SK-N-SH treated with all-trans-retinoic acid at 6 μM for 48 hours (cell line): ENCODE results near the gene ALOX12.

ENCODE experiments used
- CSDC2 ChIP-seq: fragments of 250-450 bp; sonication (Bioruptor Pico); IDR thresholded peaks from 2 replicates; pipeline ENCODE4 v1.5.0; 2020; ENCODE audit warnings: mild to moderate bottlenecking, moderate library complexity
- OSR1 ChIP-seq: fragments of 250-450 bp; sonication (Bioruptor Pico); IDR thresholded peaks from 2 replicates; pipeline ENCODE4 v1.8.0; 2022; ENCODE audit warnings: moderate library complexity, mild to moderate bottlenecking, inconsistent platforms
- PPARA ChIP-seq: fragments of 250-450 bp; sonication (Bioruptor Pico); IDR thresholded peaks from 2 replicates; pipeline ENCODE4 v1.5.0; 2020; ENCODE audit warnings: mild to moderate bottlenecking, borderline replicate concordance
- RARB ChIP-seq: fragments of 250-450 bp; sonication (Bioruptor Pico); IDR thresholded peaks from 2 replicates; pipeline ENCODE4 v1.8.0; 2021; ENCODE audit warnings: mild to moderate bottlenecking, moderate library complexity
- ZFP3 ChIP-seq: fragments of 250-450 bp; sonication (Bioruptor Pico); IDR thresholded peaks from 2 replicates; pipeline ENCODE4 v1.5.0; 2020; ENCODE audit warnings: mild to moderate bottlenecking, moderate library complexity
- TF ChIP-seq, protein P1 (sequence below): fragments of 250-450 bp; sonication (Bioruptor Pico); IDR thresholded peaks from 2 replicates; pipeline ENCODE4 v1.8.0; 2020; ENCODE audit warnings: mild to moderate bottlenecking, moderate library complexity, borderline replicate concordance

DNA sequence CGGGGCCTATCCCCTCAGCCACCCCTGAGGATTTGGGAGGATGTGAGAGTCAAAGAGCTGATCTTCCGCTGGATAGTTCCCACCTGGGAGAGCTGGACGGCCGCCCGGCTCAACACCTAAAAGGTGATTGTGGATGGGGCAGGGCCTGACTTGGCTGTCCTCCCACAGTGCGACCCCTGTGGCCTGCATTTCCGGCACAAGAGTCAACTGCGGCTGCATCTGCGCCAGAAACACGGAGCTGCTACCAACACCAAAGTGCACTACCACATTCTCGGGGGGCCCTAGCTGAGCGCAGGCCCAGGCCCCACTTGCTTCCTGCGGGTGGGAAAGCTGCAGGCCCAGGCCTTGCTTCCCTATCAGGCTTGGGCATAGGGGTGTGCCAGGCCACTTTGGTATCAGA lies 31.5 kb downstream of the ALOX12 start:
- TF ChIP-seq ZFP3 (CRISPR knock-in tag) (no peak), PPARA (CRISPR knock-in tag) (no peak), CSDC2 (CRISPR knock-in tag) (no peak), RARB (no peak), OSR1 (no peak)
- TF ChIP-seq, protein P1, sequence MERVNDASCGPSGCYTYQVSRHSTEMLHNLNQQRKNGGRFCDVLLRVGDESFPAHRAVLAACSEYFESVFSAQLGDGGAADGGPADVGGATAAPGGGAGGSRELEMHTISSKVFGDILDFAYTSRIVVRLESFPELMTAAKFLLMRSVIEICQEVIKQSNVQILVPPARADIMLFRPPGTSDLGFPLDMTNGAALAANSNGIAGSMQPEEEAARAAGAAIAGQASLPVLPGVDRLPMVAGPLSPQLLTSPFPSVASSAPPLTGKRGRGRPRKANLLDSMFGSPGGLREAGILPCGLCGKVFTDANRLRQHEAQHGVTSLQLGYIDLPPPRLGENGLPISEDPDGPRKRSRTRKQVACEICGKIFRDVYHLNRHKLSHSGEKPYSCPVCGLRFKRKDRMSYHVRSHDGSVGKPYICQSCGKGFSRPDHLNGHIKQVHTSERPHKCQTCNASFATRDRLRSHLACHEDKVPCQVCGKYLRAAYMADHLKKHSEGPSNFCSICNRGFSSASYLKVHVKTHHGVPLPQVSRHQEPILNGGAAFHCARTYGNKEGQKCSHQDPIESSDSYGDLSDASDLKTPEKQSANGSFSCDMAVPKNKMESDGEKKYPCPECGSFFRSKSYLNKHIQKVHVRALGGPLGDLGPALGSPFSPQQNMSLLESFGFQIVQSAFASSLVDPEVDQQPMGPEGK (CRISPR knock-in tag), result no peak
